Esophagus squamous epithelium (tissue), 5 donors: ENCODE results near the gene HOXD10. TPM values are rescaled to one million over a fixed set of nuclear protein-coding genes. Genes with fewer than 3 reads are reported as not detected.
A peak's percentile ranks its signal among the peaks of the same experiment; 100 is the strongest.

Experiments used
- DNase-seq: peaks from one replicate; lab custom pipeline; 2025; lab: John Stamatoyannopoulos, UW
- H3K27ac ChIP-seq, 4 donors: fragments of 200-600 bp; sonication (generic); one replicate each; pipeline ENCODE4 v1.5.1; 2016 to 2019; ENCODE audit warnings: mild to moderate bottlenecking in 1 of 4
- H3K27me3 ChIP-seq, 4 donors: fragments of 200-600 bp; sonication (generic); 1 replicate in 3 of 4; 2 replicates in 1 of 4; pipeline versions ENCODE4 v1.5.1 to v1.6.0; 2017 to 2021; ENCODE audit warnings: antibody characterized with exemption in 1 of 4
- H3K36me3 ChIP-seq, 3 donors: fragments of 200-600 bp; sonication (generic); one replicate each; pipeline ENCODE4 v1.5.1; 2016 to 2019
- H3K4me1 ChIP-seq, 3 donors: fragments of 200-600 bp; sonication (generic); one replicate each; pipeline ENCODE4 v1.5.1; 2017 to 2019
- H3K4me3 ChIP-seq, 4 donors: fragments of 200-600 bp; sonication (generic); 1 replicate in 3 of 4; 2 replicates in 1 of 4; pipeline ENCODE4 v1.5.1; 2016 to 2019; ENCODE audit warnings: mild to moderate bottlenecking in 2 of 4, moderate library complexity in 1 of 4
- H3K9me3 ChIP-seq, 3 donors: fragments of 200-600 bp; sonication (generic); one replicate each; pipeline ENCODE4 v1.5.1; 2016 to 2019
- POLR2A ChIP-seq, 4 donors: fragments of 450-650 bp; IDR thresholded peaks; one replicate each; pipeline ENCODE4 v1.6.1; 2017; ENCODE audit warnings: antibody characterized with exemption in 4 of 4, mild to moderate bottlenecking in 4 of 4, moderate library complexity in 3 of 4
- WGBS, 2 donors: methylation state at CpG; one replicate each; pipeline ENCODE4 v1.1.5; 2018; 5-methylcytosine and 5-hydroxymethylcytosine counted together
- intact Hi-C: fragments of 100-400 bp; cut with DNase I; formaldehyde crosslinking; loops from one replicate; pipeline ENCODE4 v1.15.0; 2022
- total RNA-seq, 4 donors: library from RNA; depleted of rRNA; stranded (reverse); fragments of >200 nt; gene quantifications; one replicate each; pipeline ENCODE4 v1.1.0, GENCODE V29; 2016
- TF ChIP-seq, protein P1 (sequence below), 6 experiments: fragments of 450-650 bp in 4 of 6; fragments of 200-600 bp in 2 of 6; sonication (generic) in 2 of 6; IDR thresholded peaks; one replicate each; pipeline ENCODE4 v1.5.1; 2016 to 2019; ENCODE audit warnings: antibody characterized with exemption in 6 of 6, mild to moderate bottlenecking in 4 of 6, moderate library complexity in 4 of 6
- donor health status: DM: yes; HTN: yes; CAD: no.

HOXD10 gene
- total RNA-seq, 4 donors from 2014 or later: 0.22 to 0.38 TPM; not detected in 2

DNA sequence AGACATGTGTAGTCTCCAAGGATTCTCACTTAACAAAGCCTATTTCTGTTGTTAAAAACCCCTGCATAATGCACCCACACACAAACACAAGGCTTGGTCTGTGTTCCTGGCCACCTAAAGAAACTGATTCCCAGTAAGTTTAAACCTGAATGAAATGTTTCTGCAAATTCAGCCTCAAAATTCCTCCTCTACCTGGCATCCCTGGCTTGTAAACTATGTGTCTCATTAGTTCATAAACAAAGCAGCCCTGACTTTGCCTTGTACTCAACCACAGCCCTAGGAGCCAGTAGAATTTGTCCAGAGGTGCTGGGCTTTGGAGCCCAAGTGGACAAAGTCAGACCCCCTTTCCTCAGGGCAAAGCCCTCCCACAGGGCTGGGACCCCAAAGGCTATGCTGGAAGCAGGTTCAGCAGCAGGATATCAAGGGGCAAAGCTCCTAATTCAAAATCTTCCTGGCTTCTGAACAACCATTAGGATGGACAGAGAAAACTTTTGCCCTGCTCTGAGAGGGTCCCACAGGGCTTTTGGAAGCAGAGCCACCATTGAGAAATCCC lies 26.7 kb upstream of the HOXD10 start:
- Histone ChIP-seq H3K4me3 (no peak overlapping the region), H3K36me3 (no peaks in the 10 kb centered on the region), H3K27me3 (peaks cover 46 to 100% (median 83%) of the 10 kb centered on the region in 4 donors), H3K9me3 (no peaks in the 10 kb centered on the region), H3K27ac (no peak overlapping the region), H3K4me1 (peaks cover 20 to 50% (median 21%) of the 10 kb centered on the region in 3 donors)
- no peak for TF ChIP-seq POLR2A (IDR thresholded peaks at IDR 0.05)
- TF ChIP-seq, protein P1, sequence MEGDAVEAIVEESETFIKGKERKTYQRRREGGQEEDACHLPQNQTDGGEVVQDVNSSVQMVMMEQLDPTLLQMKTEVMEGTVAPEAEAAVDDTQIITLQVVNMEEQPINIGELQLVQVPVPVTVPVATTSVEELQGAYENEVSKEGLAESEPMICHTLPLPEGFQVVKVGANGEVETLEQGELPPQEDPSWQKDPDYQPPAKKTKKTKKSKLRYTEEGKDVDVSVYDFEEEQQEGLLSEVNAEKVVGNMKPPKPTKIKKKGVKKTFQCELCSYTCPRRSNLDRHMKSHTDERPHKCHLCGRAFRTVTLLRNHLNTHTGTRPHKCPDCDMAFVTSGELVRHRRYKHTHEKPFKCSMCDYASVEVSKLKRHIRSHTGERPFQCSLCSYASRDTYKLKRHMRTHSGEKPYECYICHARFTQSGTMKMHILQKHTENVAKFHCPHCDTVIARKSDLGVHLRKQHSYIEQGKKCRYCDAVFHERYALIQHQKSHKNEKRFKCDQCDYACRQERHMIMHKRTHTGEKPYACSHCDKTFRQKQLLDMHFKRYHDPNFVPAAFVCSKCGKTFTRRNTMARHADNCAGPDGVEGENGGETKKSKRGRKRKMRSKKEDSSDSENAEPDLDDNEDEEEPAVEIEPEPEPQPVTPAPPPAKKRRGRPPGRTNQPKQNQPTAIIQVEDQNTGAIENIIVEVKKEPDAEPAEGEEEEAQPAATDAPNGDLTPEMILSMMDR (IDR thresholded peaks at IDR 0.05): no peak
- intact Hi-C loops: loop anchor here (10.0 kb wide), 2 partner anchors 405 to 725 kb away; no protein-coding TSS in a partner anchor
- no peak for DNase-seq

DNA sequence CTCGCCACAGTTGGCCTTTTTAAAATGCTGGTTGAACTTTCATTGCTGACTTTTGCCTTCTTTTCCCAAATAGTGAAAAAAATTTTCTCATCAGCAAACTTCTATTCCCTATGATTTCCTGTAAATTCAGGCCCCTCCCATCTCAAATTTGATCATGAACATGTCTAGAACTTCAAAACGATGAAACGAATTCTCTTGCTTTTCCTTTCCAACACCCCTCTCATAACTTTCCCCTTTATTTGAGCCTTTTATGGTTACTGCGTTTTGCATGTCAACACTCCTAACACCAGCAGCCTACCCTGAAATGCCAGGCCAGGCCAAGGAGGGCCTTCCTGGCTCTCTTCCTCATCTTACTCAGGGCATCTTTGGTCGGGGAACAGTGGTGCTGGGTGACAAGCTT lies 25.7 kb upstream of the HOXD10 start:
- 25 to 29% methylated on average over 4 to 5 of the region's 5 CpGs for WGBS, 2 donors
- no peak overlapping the region for H3K4me3 ChIP-seq
- no peak overlapping the region for H3K27ac ChIP-seq
- no peaks in the 10 kb centered on the region for H3K9me3 ChIP-seq
- H3K27me3 ChIP-seq: peaks cover 41 to 100% (median 83%) of the 10 kb centered on the region in 4 donors
- H3K4me1 ChIP-seq: peaks cover 20 to 40% (median 21%) of the 10 kb centered on the region in 3 donors
- H3K36me3 ChIP-seq: no peaks in the 10 kb centered on the region
- intact Hi-C loops: loop anchor here (10.0 kb wide), 1 partner anchor 406 kb away; no protein-coding TSS in a partner anchor
- DNase-seq: no peak
- TF ChIP-seq, protein P1 (IDR thresholded peaks at IDR 0.05): no peak
- TF ChIP-seq POLR2A (IDR thresholded peaks at IDR 0.05): no peak

DNA sequence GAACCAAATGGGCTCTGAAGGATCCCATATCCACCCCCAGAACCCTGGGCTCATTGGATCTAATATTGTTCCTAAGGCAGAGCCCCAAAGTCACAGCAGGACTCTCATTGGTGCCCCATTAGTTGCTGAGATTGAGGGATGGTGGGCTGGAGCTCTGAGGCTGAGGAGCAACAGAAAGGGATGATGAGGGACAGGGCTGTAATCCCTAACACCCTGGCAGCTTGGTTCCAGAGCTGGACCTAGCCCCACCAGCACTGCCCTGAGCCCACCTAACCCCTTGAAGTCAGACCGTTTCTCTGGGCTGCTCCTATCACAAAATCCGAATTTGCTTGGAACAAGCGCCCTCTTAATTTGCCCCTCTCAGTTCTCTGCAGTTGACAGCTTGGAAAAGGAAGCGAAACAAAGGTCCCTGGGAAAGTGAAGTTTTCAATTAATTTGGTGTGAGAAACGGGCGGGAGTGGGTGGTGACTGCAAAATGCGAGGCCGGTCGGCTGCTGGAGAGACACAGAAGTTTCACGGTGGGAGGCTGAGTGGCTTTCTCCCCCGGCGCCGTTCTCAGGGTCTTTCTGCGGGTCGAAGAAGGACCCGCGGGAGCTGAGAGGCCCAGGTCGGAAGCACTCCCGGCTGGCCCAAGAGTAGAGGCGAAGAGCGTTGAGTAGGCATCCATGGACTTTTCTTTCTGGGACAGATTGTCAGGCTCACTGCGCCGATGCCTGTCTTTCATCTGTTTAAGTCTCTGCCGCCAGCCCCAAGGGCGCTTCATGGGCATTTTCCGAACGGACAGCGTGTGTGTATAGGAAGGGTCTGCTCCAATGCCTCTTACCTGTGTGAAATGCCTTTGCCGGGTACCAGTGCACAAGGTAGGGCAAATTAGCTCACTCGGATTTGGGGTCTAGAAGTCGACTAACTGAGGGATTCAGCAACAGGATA lies 25.0 kb upstream of the HOXD10 start:
- intact Hi-C loops: loop anchor here (10.0 kb wide), 1 partner anchor 407 kb away; no protein-coding TSS in a partner anchor
- H3K36me3 ChIP-seq: no peaks in the 10 kb centered on the region
- H3K4me1 ChIP-seq: peaks cover 16 to 40% (median 21%) of the 10 kb centered on the region in 3 donors
- no peaks in the 10 kb centered on the region for H3K9me3 ChIP-seq
- TF ChIP-seq, protein P1 (IDR thresholded peaks at IDR 0.05): no peak
- no peak for TF ChIP-seq POLR2A (IDR thresholded peaks at IDR 0.05)
- no peak overlapping the region for H3K27ac ChIP-seq
- no peak overlapping the region for H3K4me3 ChIP-seq
- peaks cover 39 to 100% (median 82%) of the 10 kb centered on the region in 4 donors for H3K27me3 ChIP-seq
- no peak for DNase-seq
- 13 to 26% methylated on average over 17 to 25 of the region's 31 CpGs for WGBS, 2 donors

DNA sequence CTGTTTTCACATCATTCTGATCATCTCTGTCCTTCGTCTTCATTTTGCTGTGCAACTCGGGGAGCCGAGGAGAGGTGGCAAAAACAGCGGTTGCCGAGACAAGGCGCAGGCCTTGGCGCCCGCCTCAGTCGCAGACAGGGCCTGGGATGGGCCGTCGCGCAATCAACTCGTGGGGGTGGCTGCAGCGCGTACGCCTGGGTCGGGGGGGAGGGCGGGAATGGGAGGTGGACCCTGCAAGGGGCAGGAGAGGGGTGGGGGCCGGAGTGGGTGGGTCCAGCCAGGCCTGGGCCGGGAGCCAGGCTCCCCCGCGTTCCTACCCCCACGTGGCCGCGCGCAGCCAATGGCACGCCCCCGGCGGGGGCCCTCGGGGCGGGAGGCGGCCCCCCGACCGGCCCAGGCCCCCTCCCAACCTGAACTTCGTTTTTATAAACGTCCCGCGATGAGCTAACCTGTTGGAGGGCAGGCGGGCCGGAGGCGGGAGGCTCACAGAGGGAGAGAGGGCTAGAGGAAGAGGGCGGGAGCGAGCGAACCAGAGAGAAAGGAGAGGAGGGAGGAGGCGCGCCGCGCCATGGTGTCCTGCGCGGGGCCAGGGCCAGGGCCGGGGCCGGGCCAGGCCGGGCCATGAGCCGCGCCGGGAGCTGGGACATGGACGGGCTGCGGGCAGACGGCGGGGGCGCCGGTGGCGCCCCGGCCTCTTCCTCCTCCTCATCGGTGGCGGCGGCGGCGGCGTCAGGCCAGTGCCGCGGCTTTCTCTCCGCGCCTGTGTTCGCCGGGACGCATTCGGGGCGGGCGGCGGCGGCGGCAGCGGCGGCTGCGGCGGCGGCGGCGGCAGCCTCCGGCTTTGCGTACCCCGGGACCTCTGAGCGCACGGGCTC lies 24.1 kb upstream of the HOXD10 start, which contains the start of gene HOXD13:
HOXD13 (plus strand) TSS at position 452 of the 875 bp plus-strand sequence; CDS start at position 622, 170 bp downstream.
- Histone ChIP-seq H3K27me3 (peaks cover 39 to 100% (median 80%) of the 10 kb centered on the region in 4 donors), H3K4me3 (peak within 1 kb of the TSS; percentile 15 to 60 (median 32)), H3K4me1 (peaks cover 24 to 49% (median 25%) of the 10 kb centered on the region in 3 donors), H3K9me3 (no peaks in the 10 kb centered on the region), H3K36me3 (no peaks in the 10 kb centered on the region), H3K27ac (no peak within 1 kb of the TSS)
- TF ChIP-seq, protein P1 (IDR thresholded peaks at IDR 0.05): no peak
- TF ChIP-seq POLR2A (IDR thresholded peaks at IDR 0.05): no peak
- intact Hi-C loops: loop anchor here (10.0 kb wide), 1 partner anchor 408 kb away; no protein-coding TSS in a partner anchor
- no peak for DNase-seq
- WGBS, 2 donors: 1 to 37% methylated on average over 15 to 26 of the region's 95 CpGs
